GF-D8 (cell line): ENCODE measurements around the gene CASP1.

Source experiments
- DNase-seq: peaks from one replicate; lab custom pipeline; 2025; lab: John Stamatoyannopoulos, UW

Gene CASP1

GRCh38 chr11:104984808-104985207, 50.1 kb downstream of the CASP1 start:
- no peak for DNase-seq

- DNase-seq: no peak
These were observed 55.1 kb downstream of the CASP1 start for GRCh38 chr11:104979839-104980238.
